GM12892 (cell line): Measurements from ENCODE around the gene GAS7.

Source experiments
- POLR2A ChIP-seq: IDR thresholded peaks from 2 replicates; pipeline ENCODE4 v1.6.1; 2011; ENCODE audit warnings: low read depth, low read length, control low read depth
- POLR2AphosphoS5 ChIP-seq: IDR thresholded peaks from 2 replicates; pipeline ENCODE4 v1.6.1; 2011; ENCODE audit warnings: low read depth, low read length, control low read depth
- TAF1 ChIP-seq: IDR thresholded peaks from 2 replicates; pipeline ENCODE4 v1.6.1; 2011; ENCODE audit warnings: low read depth, mild to moderate bottlenecking, control low read depth, low read length, borderline replicate concordance

DNA sequence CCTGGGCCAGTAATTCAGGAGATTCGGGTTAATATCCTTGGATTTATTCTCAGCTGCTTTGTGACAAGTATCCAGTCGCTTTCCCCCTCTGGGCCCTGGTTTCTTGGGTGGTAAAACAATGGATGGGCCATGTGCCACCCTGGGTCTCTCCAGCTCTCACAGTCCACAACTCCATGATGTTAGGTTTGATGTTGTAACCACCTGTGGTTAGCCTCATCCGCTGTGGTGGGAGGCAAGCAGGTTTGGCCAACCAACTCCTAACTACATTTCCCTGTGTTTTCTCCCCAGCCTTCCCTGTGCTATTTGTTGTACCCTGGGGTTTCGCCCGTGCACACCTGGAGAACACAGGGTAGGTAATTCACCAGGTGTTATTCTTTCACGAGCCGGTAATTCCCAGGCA lies 337.6 kb downstream of the GAS7 start:
- no peak for TF ChIP-seq POLR2AphosphoS5
- no peak for TF ChIP-seq POLR2A
- TF ChIP-seq TAF1: no peak
